Measurements from ENCODE around the gene PRKCA.
"Not testable (repeated sequence)": the region's sequence is repeated elsewhere in the genome, so short reads cannot be mapped to it uniquely, and the experiment has no call there.

Gene PRKCA

GRCh38 chr17:66324381-66325004 is 22.1 kb downstream of the PRKCA start:
- DNase-seq (ENCODE audit: low spot score) = not testable (repeated sequence)

- peak; percentile 97 for DNase-seq (ENCODE audit: low spot score)
Measured at GRCh38 chr17:66326476-66327047, 24.1 kb downstream of the PRKCA start.

GRCh38 chr17:66330646-66331037 is 28.2 kb downstream of the PRKCA start:
- DNase-seq (ENCODE audit: low spot score) = no peak

GRCh38 chr17:66331038-66331816 is 28.8 kb downstream of the PRKCA start:
- no peak for DNase-seq (ENCODE audit: low spot score)

- no peak for DNase-seq (ENCODE audit: low spot score)
Measured at GRCh38 chr17:66335797-66336196, 33.4 kb downstream of the PRKCA start.

GRCh38 chr17:66337268-66337667 is 34.9 kb downstream of the PRKCA start:
- DNase-seq (ENCODE audit: low spot score) = no peak

GRCh38 chr17:66337866-66338485 is 35.6 kb downstream of the PRKCA start:
- DNase-seq (ENCODE audit: low spot score) = no peak

GRCh38 chr17:66338937-66339336 is 36.5 kb downstream of the PRKCA start:
- no peak for DNase-seq (ENCODE audit: low spot score)

- DNase-seq (ENCODE audit: low spot score) = no peak
Measured at GRCh38 chr17:66339561-66339960, 37.1 kb downstream of the PRKCA start.

GRCh38 chr17:66340720-66341119 is 38.3 kb downstream of the PRKCA start:
- DNase-seq (ENCODE audit: low spot score) = no peak

GRCh38 chr17:66341462-66341861 is 39.0 kb downstream of the PRKCA start:
- DNase-seq (ENCODE audit: low spot score) = no peak

- not testable (repeated sequence) for DNase-seq (ENCODE audit: low spot score)
Measured at GRCh38 chr17:66342263-66342662, 39.9 kb downstream of the PRKCA start.

- no peak for DNase-seq (ENCODE audit: low spot score)
Measured at GRCh38 chr17:66343531-66344078, 41.2 kb downstream of the PRKCA start.

GRCh38 chr17:66344473-66344872 is 42.1 kb downstream of the PRKCA start:
- no peak for DNase-seq (ENCODE audit: low spot score)

- peak; percentile 58 for DNase-seq (ENCODE audit: low spot score)
Measured at GRCh38 chr17:66345264-66345663, 42.9 kb downstream of the PRKCA start.

- DNase-seq (ENCODE audit: low spot score) = not testable (repeated sequence)
Measured at GRCh38 chr17:66345949-66346638, 43.7 kb downstream of the PRKCA start.

GRCh38 chr17:66347661-66348514 is 45.5 kb downstream of the PRKCA start:
- DNase-seq (ENCODE audit: low spot score) = no peak

GRCh38 chr17:66348584-66349165 is 46.3 kb downstream of the PRKCA start:
- DNase-seq (ENCODE audit: low spot score) = no peak

- no peak for DNase-seq (ENCODE audit: low spot score)
Measured at GRCh38 chr17:66349521-66350254, 47.3 kb downstream of the PRKCA start.
